Gastroesophageal sphincter (tissue), 3 donors: Measurements from ENCODE around the gene PSD2.

ENCODE experiments used
- CTCF ChIP-seq, 4 experiments: fragments of 200-600 bp in 2 of 4; fragments of 450-650 bp in 2 of 4; sonication (generic) in 1 of 4; IDR thresholded peaks; one replicate each; pipeline ENCODE4 v1.5.1; 2017 to 2019; ENCODE audit warnings: antibody characterized with exemption in 4 of 4, mild to moderate bottlenecking in 2 of 4, moderate library complexity in 2 of 4
- POLR2A ChIP-seq, 2 donors: fragments of 450-650 bp; IDR thresholded peaks; one replicate each; pipeline ENCODE4 v1.6.1; 2017; ENCODE audit warnings: antibody characterized with exemption in 2 of 2, mild to moderate bottlenecking in 2 of 2, moderate library complexity in 1 of 2
- POLR2AphosphoS5 ChIP-seq: sonication (generic); formaldehyde crosslinking; IDR thresholded peaks from one replicate; pipeline ENCODE4 v1.6.1; 2017; ENCODE audit warnings: antibody characterized with exemption

DNA sequence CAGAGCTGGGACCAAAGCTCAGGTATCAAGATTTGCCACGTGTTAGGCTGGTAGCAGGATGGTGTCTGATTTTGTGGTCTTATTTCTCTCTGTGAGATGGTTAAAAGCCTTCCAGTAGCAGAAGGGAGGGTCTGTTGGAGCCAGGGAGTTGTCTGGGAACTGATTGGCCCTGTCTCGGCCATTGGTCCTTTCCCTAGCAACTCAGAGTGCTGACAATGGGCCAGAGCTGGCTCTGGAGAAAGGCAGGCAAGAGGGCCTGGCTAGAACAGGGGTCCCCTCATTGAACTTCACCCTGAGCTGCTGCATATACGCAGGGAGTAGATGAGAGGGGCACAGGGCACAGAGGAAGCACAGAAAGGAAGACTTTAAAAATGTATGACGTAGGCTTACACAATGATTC is 92.8 kb downstream of the PSD2 start:
- TF ChIP-seq CTCF (IDR thresholded peaks at IDR 0.05), result no peak
- TF ChIP-seq POLR2AphosphoS5, result no peak
- no peak for TF ChIP-seq POLR2A (IDR thresholded peaks at IDR 0.05)
